Stomach (tissue), 9 donors: ENCODE results near the gene KRT38. TPM values are rescaled to one million over a fixed set of nuclear protein-coding genes. Genes with fewer than 3 reads are reported as not detected.

Experiments
- DNase-seq, 2 donors: peaks; one replicate each; pipeline versions ENCODE4 v3.0.0 to v3.0.0-alpha.2; 2013 to 2019
- H3K27ac ChIP-seq, 5 donors: fragments of 200-600 bp in 4 of 5; sonication (generic) in 4 of 5; one replicate each; pipeline ENCODE4 v1.5.1; 2013 to 2019; ENCODE audit warnings: mild to moderate bottlenecking in 1 of 5, moderate library complexity in 1 of 5
- H3K27me3 ChIP-seq, 3 donors: fragments of 200-600 bp; sonication (generic); one replicate each; pipeline ENCODE4 v1.5.1; 2017 to 2019; ENCODE audit warnings: mixed run types in 1 of 3
- H3K36me3 ChIP-seq, 4 donors: fragments of 200-600 bp; sonication (generic); 1 replicate in 3 of 4; 2 replicates in 1 of 4; pipeline ENCODE4 v1.5.1; 2016 to 2019
- H3K4me1 ChIP-seq, 4 donors: fragments of 200-600 bp; sonication (generic); one replicate each; pipeline ENCODE4 v1.5.1; 2016 to 2019
- H3K4me3 ChIP-seq, 4 donors: fragments of 200-600 bp; sonication (generic) in 3 of 4; one replicate each; pipeline ENCODE4 v1.5.1; 2016 to 2019; ENCODE audit warnings: mild to moderate bottlenecking in 1 of 4
- H3K9me3 ChIP-seq, 4 donors: fragments of 200-600 bp; sonication (generic); one replicate each; pipeline ENCODE4 v1.5.1; 2016 to 2019
- CTCF ChIP-seq, 7 experiments: fragments of 450-650 bp in 4 of 7; fragments of 200-600 bp in 3 of 7; sonication (generic) in 3 of 7; IDR thresholded peaks; one replicate each; pipeline ENCODE4 v1.5.1; 2016 to 2019; ENCODE audit warnings: antibody characterized with exemption in 7 of 7, control low read depth in 2 of 7, mild to moderate bottlenecking in 1 of 7
- EP300 ChIP-seq: sonication (generic); formaldehyde crosslinking; IDR thresholded peaks from one replicate; pipeline ENCODE4 v1.6.1; 2017; ENCODE audit warnings: antibody characterized with exemption
- POLR2A ChIP-seq, 4 donors: fragments of 450-650 bp; IDR thresholded peaks; one replicate each; pipeline ENCODE4 v1.6.1; 2016; ENCODE audit warnings: antibody characterized with exemption in 4 of 4, control low read depth in 2 of 4, mild to moderate bottlenecking in 1 of 4, moderate library complexity in 1 of 4
- POLR2AphosphoS5 ChIP-seq, 3 donors: sonication (generic); formaldehyde crosslinking; IDR thresholded peaks; one replicate each; pipeline ENCODE4 v1.6.1; 2016; ENCODE audit warnings: antibody characterized with exemption in 3 of 3
- WGBS, 5 donors: extraction: QIAGEN DNeasy Blood & Tissue Kit in 3 of 5; methylation state at CpG; one replicate each; pipeline versions ENCODE4 v1.1.5 to v1.1.7; 2013 to 2018; 5-methylcytosine and 5-hydroxymethylcytosine counted together
- intact Hi-C: fragments of 100-400 bp; cut with DNase I; formaldehyde crosslinking; loops from one replicate; pipeline ENCODE4 v1.15.1; 2023; ENCODE audit warnings: low total_unique reads
- polyA plus RNA-seq, 3 donors: library from polyadenylated mRNA; stranded (reverse); fragments of 200-250 nt; gene quantifications; one replicate each; pipeline ENCODE4 v1.2.3, GENCODE V29; 2013
- total RNA-seq, 5 donors: library from RNA; depleted of rRNA; stranded (reverse); fragments of >200 nt; gene quantifications; one replicate each; pipeline versions ENCODE4 v1.1.0 to v1.2.3, GENCODE V29; 2014 to 2016
- donor health status: healthy with polysubstance abuse.
- donor health status: Bipolar disorder and iron deficiency.
- donor health status: healthy.

Gene KRT38
- total and polyA plus RNA-seq, 8 donors = not detected

GRCh38 chr17:41406205-41406604, 34.6 kb downstream of the KRT38 start:
- Histone ChIP-seq H3K4me1 (no peaks in the 10 kb centered on the region), H3K36me3 (no peaks in the 10 kb centered on the region), H3K4me3 (no peak overlapping the region), H3K27ac (no peak overlapping the region), H3K9me3 (no peaks in the 10 kb centered on the region), H3K27me3 (no peaks in the 10 kb centered on the region)
- TF ChIP-seq EP300 (no peak), POLR2A (IDR thresholded peaks at IDR 0.05) (no peak), CTCF (IDR thresholded peaks at IDR 0.05) (no peak)
- intact Hi-C loops = no loop called here
- 39 to 64% (median 49%) methylated on average over 5 of the region's 5 CpGs for WGBS, 5 donors
- DNase-seq = peak in 1 of 2 donors; percentile 47

- Histone ChIP-seq H3K4me3 (no peak overlapping the region), H3K27ac (no peak overlapping the region), H3K9me3 (no peaks in the 10 kb centered on the region), H3K4me1 (no peaks in the 10 kb centered on the region), H3K27me3 (peaks cover 0 to 9% (median 0%) of the 10 kb centered on the region in 3 donors), H3K36me3 (no peaks in the 10 kb centered on the region)
- no peak for TF ChIP-seq EP300
- intact Hi-C loops = no loop called here
- DNase-seq = peak in 1 of 2 donors; percentile 30
- whole genome bisulfite sequencing, 5 donors = 47 to 75% (median 63%) methylated on average over 7 of the region's 7 CpGs
These were observed 36.6 kb downstream of the KRT38 start for GRCh38 chr17:41404024-41404671.

- H3K4me1 ChIP-seq = no peaks in the 10 kb centered on the region
- H3K4me3 ChIP-seq = no peak overlapping the region
- no peak for TF ChIP-seq POLR2AphosphoS5 (IDR thresholded peaks at IDR 0.05)
- no peak for TF ChIP-seq CTCF (IDR thresholded peaks at IDR 0.05)
- no peak for TF ChIP-seq EP300
- TF ChIP-seq POLR2A (IDR thresholded peaks at IDR 0.05) = no peak
- intact Hi-C loops = no loop called here
- 63 to 71% (median 68%) methylated on average over 4 of the region's 4 CpGs for WGBS, 5 donors
- no peaks in the 10 kb centered on the region for H3K9me3 ChIP-seq
- H3K27me3 ChIP-seq = peaks cover 0 to 9% (median 0%) of the 10 kb centered on the region in 3 donors
- no peak for DNase-seq
- H3K27ac ChIP-seq = no peak overlapping the region
- no peaks in the 10 kb centered on the region for H3K36me3 ChIP-seq
These were observed 37.3 kb downstream of the KRT38 start for GRCh38 chr17:41403404-41404023.

- no peaks in the 10 kb centered on the region for H3K4me1 ChIP-seq
- no peaks in the 10 kb centered on the region for H3K9me3 ChIP-seq
- WGBS, 5 donors = 87 to 93% (median 88%) methylated on average over 5 of the region's 5 CpGs
- DNase-seq = no peak
- intact Hi-C loops = no loop called here
- H3K4me3 ChIP-seq = no peak overlapping the region
- H3K27ac ChIP-seq = no peak overlapping the region
- TF ChIP-seq EP300 (no peak), CTCF (IDR thresholded peaks at IDR 0.05) (no peak), POLR2A (IDR thresholded peaks at IDR 0.05) (no peak), POLR2AphosphoS5 (IDR thresholded peaks at IDR 0.05) (no peak)
- H3K27me3 ChIP-seq = peaks cover 0 to 9% (median 0%) of the 10 kb centered on the region in 3 donors
- no peaks in the 10 kb centered on the region for H3K36me3 ChIP-seq
These were observed 38.6 kb downstream of the KRT38 start for GRCh38 chr17:41402161-41402560.
